Measurements from ENCODE around the gene PARP11.
A peak's percentile ranks its signal among the peaks of the same experiment; 100 is the strongest.

Gene PARP11

GRCh38 chr12:3828888-3829287 lies 44.3 kb downstream of the PARP11 start:
- no peak overlapping the region for H4K91ac ChIP-seq (ENCODE audit: low read depth, low read length)
- H3K18ac ChIP-seq (ENCODE audit: low read length): no peak overlapping the region
- no peak overlapping the region for H3K4me3 ChIP-seq (ENCODE audit: low read depth, low read length)
- no peaks in the 10 kb centered on the region for H3K79me1 ChIP-seq (ENCODE audit: low read length)
- no peaks in the 10 kb centered on the region for H3K79me2 ChIP-seq (ENCODE audit: control insufficient read depth, insufficient read depth, low read length, poor library complexity)
- no peak for DNase-seq
- no peak overlapping the region for H2BK5ac ChIP-seq (ENCODE audit: low read depth, low read length, poor library complexity)
- no peak overlapping the region for H3K9ac ChIP-seq (ENCODE audit: low read length)
- H3K27ac ChIP-seq (ENCODE audit: low read depth, low read length): no peak overlapping the region
- WGBS (ENCODE audit: extremely low coverage, insufficient coverage, insufficient read length): no CpG with 5 or more reads among the region's 3 CpGs
- peaks cover 0 to under 1% of the 10 kb centered on the region in 2 experiments for H3K4me1 ChIP-seq (ENCODE audit: control insufficient read depth in 1 of 2, insufficient read depth in 2 of 2, low read length in 2 of 2)
- H3K4me2 ChIP-seq (ENCODE audit: low read length): no peak overlapping the region
- no peaks in the 10 kb centered on the region for H3K27me3 ChIP-seq (ENCODE audit: insufficient read depth, low read length)
- no peaks in the 10 kb centered on the region for H3K9me3 ChIP-seq (ENCODE audit: insufficient read depth, low read depth, low read length)
- H3K14ac ChIP-seq (ENCODE audit: low read length): no peak overlapping the region
- peaks cover 0 to 2% of the 10 kb centered on the region in 2 experiments for H3K36me3 ChIP-seq (ENCODE audit: control insufficient read depth in 1 of 2, insufficient read depth in 2 of 2, low read length in 2 of 2)
- no peak overlapping the region for H2AK5ac ChIP-seq (ENCODE audit: low read length)
- H4K8ac ChIP-seq (ENCODE audit: low read depth, low read length): no peak overlapping the region
- H3K4ac ChIP-seq (ENCODE audit: low read depth, low read length): no peak overlapping the region
- H2AFZ ChIP-seq (ENCODE audit: insufficient read depth, low read length, poor library complexity): no peak overlapping the region
- H2BK120ac ChIP-seq (ENCODE audit: insufficient read depth, low read length, poor library complexity): no peak overlapping the region
- H4K12ac ChIP-seq (ENCODE audit: low read depth, low read length): no peak overlapping the region
- no peak overlapping the region for H2BK12ac ChIP-seq (ENCODE audit: low read length)
- H3K23ac ChIP-seq (ENCODE audit: low read length): no peak overlapping the region

GRCh38 chr12:3827301-3828000 lies 45.7 kb downstream of the PARP11 start:
- Histone ChIP-seq H3K14ac (ENCODE audit: low read length) (no peak overlapping the region), H2AFZ (ENCODE audit: insufficient read depth, low read length, poor library complexity) (no peak overlapping the region), H3K27ac (ENCODE audit: low read depth, low read length) (no peak overlapping the region), H3K79me1 (ENCODE audit: low read length) (no peaks in the 10 kb centered on the region), H3K4ac (ENCODE audit: low read depth, low read length) (no peak overlapping the region), H4K12ac (ENCODE audit: low read depth, low read length) (no peak overlapping the region), H3K23ac (ENCODE audit: low read length) (no peak overlapping the region), H3K4me1 (ENCODE audit: control insufficient read depth in 1 of 2, insufficient read depth in 2 of 2, low read length in 2 of 2) (no peaks in the 10 kb centered on the region), H3K9ac (ENCODE audit: low read length) (no peak overlapping the region), H2BK5ac (ENCODE audit: low read depth, low read length, poor library complexity) (no peak overlapping the region), H4K8ac (ENCODE audit: low read depth, low read length) (no peak overlapping the region), H3K9me3 (ENCODE audit: insufficient read depth, low read depth, low read length) (no peaks in the 10 kb centered on the region), H2AK5ac (ENCODE audit: low read length) (no peak overlapping the region), H2BK120ac (ENCODE audit: insufficient read depth, low read length, poor library complexity) (no peak overlapping the region), H3K4me2 (ENCODE audit: low read length) (no peak overlapping the region), H3K79me2 (ENCODE audit: control insufficient read depth, insufficient read depth, low read length, poor library complexity) (no peaks in the 10 kb centered on the region), H3K18ac (ENCODE audit: low read length) (no peak overlapping the region), H3K4me3 (ENCODE audit: low read depth, low read length) (no peak overlapping the region), H4K91ac (ENCODE audit: low read depth, low read length) (no peak overlapping the region), H2BK12ac (ENCODE audit: low read length) (no peak overlapping the region), H3K36me3 (ENCODE audit: control insufficient read depth in 1 of 2, insufficient read depth in 2 of 2, low read length in 2 of 2) (peaks cover 0 to 2% of the 10 kb centered on the region in 2 experiments), H3K27me3 (ENCODE audit: insufficient read depth, low read length) (no peaks in the 10 kb centered on the region)
- DNase-seq: no peak
- WGBS (ENCODE audit: extremely low coverage, insufficient coverage, insufficient read length): no CpG with 5 or more reads among the region's 3 CpGs

- no CpG with 5 or more reads among the region's 1 CpG for WGBS (ENCODE audit: extremely low coverage, insufficient coverage, insufficient read length)
- Histone ChIP-seq H4K91ac (ENCODE audit: low read depth, low read length) (no peak overlapping the region), H2AFZ (ENCODE audit: insufficient read depth, low read length, poor library complexity) (no peak overlapping the region)
Observed at GRCh38 chr12:3821441-3821840, 51.8 kb downstream of the PARP11 start.

DNA sequence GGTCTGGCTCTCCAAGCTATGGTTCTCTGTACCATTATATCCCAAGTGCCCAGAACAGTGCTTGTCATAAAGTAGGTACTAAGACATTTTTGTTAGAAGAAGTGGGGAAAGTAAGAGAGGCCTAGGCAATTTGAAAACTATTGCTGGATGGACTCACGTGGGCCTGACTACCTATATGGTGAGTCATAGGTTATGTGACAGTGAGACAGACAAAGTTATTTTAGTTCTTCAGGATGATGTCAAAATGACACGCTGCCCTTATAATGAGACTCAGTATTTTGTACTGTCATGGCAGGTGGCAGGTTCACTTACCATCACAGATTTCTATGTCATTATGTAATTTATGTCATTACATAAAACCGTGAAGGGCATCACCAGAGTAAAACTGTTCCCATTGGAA lies 53.1 kb downstream of the PARP11 start:
- Histone ChIP-seq H3K36me3 (ENCODE audit: control insufficient read depth in 1 of 2, insufficient read depth in 2 of 2, low read length in 2 of 2) (no peaks in the 10 kb centered on the region), H3K79me2 (ENCODE audit: control insufficient read depth, insufficient read depth, low read length, poor library complexity) (no peaks in the 10 kb centered on the region), H3K14ac (ENCODE audit: low read length) (no peak overlapping the region), H3K4me2 (ENCODE audit: low read length) (no peak overlapping the region), H3K18ac (ENCODE audit: low read length) (no peak overlapping the region), H4K12ac (ENCODE audit: low read depth, low read length) (no peak overlapping the region), H3K27ac (ENCODE audit: low read depth, low read length) (no peak overlapping the region), H3K4ac (ENCODE audit: low read depth, low read length) (no peak overlapping the region), H3K23ac (ENCODE audit: low read length) (no peak overlapping the region), H3K27me3 (ENCODE audit: insufficient read depth, low read length) (no peaks in the 10 kb centered on the region), H4K91ac (ENCODE audit: low read depth, low read length) (no peak overlapping the region), H2AK5ac (ENCODE audit: low read length) (no peak overlapping the region), H3K9me3 (ENCODE audit: insufficient read depth, low read depth, low read length) (no peaks in the 10 kb centered on the region), H2BK12ac (ENCODE audit: low read length) (no peak overlapping the region), H2BK120ac (ENCODE audit: insufficient read depth, low read length, poor library complexity) (no peak overlapping the region), H3K4me1 (ENCODE audit: control insufficient read depth in 1 of 2, insufficient read depth in 2 of 2, low read length in 2 of 2) (peaks cover 0 to 4% of the 10 kb centered on the region in 2 experiments), H2AFZ (ENCODE audit: insufficient read depth, low read length, poor library complexity) (no peak overlapping the region), H2BK5ac (ENCODE audit: low read depth, low read length, poor library complexity) (no peak overlapping the region), H3K79me1 (ENCODE audit: low read length) (no peaks in the 10 kb centered on the region), H3K9ac (ENCODE audit: low read length) (no peak overlapping the region), H4K8ac (ENCODE audit: low read depth, low read length) (no peak overlapping the region), H3K4me3 (ENCODE audit: low read depth, low read length) (no peak overlapping the region)
- no CpG with 5 or more reads among the region's 3 CpGs for WGBS (ENCODE audit: extremely low coverage, insufficient coverage, insufficient read length)
- DNase-seq: peak; percentile 44 to 63

More at GRCh38 chr12:3821441-3821840, 51.8 kb downstream of the PARP11 start:
- Histone ChIP-seq H4K8ac (ENCODE audit: low read depth, low read length) (no peak overlapping the region), H3K18ac (ENCODE audit: low read length) (no peak overlapping the region), H3K4me2 (ENCODE audit: low read length) (no peak overlapping the region), H3K79me1 (ENCODE audit: low read length) (no peaks in the 10 kb centered on the region), H3K9ac (ENCODE audit: low read length) (no peak overlapping the region), H2AK5ac (ENCODE audit: low read length) (no peak overlapping the region), H2BK12ac (ENCODE audit: low read length) (no peak overlapping the region), H2BK5ac (ENCODE audit: low read depth, low read length, poor library complexity) (no peak overlapping the region), H3K9me3 (ENCODE audit: insufficient read depth, low read depth, low read length) (no peaks in the 10 kb centered on the region), H3K4ac (ENCODE audit: low read depth, low read length) (no peak overlapping the region), H3K79me2 (ENCODE audit: control insufficient read depth, insufficient read depth, low read length, poor library complexity) (no peaks in the 10 kb centered on the region), H2BK120ac (ENCODE audit: insufficient read depth, low read length, poor library complexity) (no peak overlapping the region), H3K23ac (ENCODE audit: low read length) (no peak overlapping the region), H3K27ac (ENCODE audit: low read depth, low read length) (no peak overlapping the region), H3K36me3 (ENCODE audit: control insufficient read depth in 1 of 2, insufficient read depth in 2 of 2, low read length in 2 of 2) (peaks cover 0 to 2% of the 10 kb centered on the region in 2 experiments), H4K12ac (ENCODE audit: low read depth, low read length) (no peak overlapping the region), H3K4me3 (ENCODE audit: low read depth, low read length) (no peak overlapping the region), H3K14ac (ENCODE audit: low read length) (no peak overlapping the region), H3K4me1 (ENCODE audit: control insufficient read depth in 1 of 2, insufficient read depth in 2 of 2, low read length in 2 of 2) (peaks cover 0 to 4% of the 10 kb centered on the region in 2 experiments), H3K27me3 (ENCODE audit: insufficient read depth, low read length) (no peaks in the 10 kb centered on the region)
- no peak for DNase-seq

All from trophoblast cell (in vitro differentiated cells and primary cell).